Activated T-helper 1 cell treated with anti-CD3 and anti-CD28 coated beads, Interleukin-12 subunit alpha, Interleukin-12 subunit beta, Interleukin-2, Interleukin-4 antibody, amounts not matched to agents 30 ng/mL and 10 ng/mL and 1 ng/mL, durations not matched to agents 14 hours and 24 hours and 36 hours (primary cell): Measurements from ENCODE around the gene MAP3K7. TPM values are rescaled to one million over a fixed set of nuclear protein-coding genes. Genes with fewer than 3 reads are reported as not detected.

Source experiments
- DNase-seq: peaks from one replicate; pipeline ENCODE4 v3.0.0; 2021; ENCODE audit warnings: low spot score
- H3K27ac Mint-ChIP-seq: one replicate; pipeline ENCODE4 v1.8.0; 2021; ENCODE audit warnings: mild to moderate bottlenecking, mixed read lengths
- H3K27me3 Mint-ChIP-seq: one replicate; pipeline ENCODE4 v1.8.0; 2022; ENCODE audit warnings: mild to moderate bottlenecking, moderate library complexity, mixed read lengths; ENCODE audit not compliant: insufficient read depth
- H3K36me3 Mint-ChIP-seq: one replicate; pipeline ENCODE4 v1.8.0; 2021; ENCODE audit warnings: low read depth, mixed read lengths
- H3K4me1 Mint-ChIP-seq: one replicate; pipeline ENCODE4 v1.8.0; 2021; ENCODE audit warnings: low read depth, mixed read lengths
- H3K4me3 Mint-ChIP-seq: one replicate; pipeline ENCODE4 v1.8.0; 2021; ENCODE audit warnings: mild to moderate bottlenecking, moderate library complexity, mixed read lengths
- H3K9me3 Mint-ChIP-seq: one replicate; pipeline ENCODE4 v1.8.0; 2021; ENCODE audit warnings: mixed read lengths
- intact Hi-C: fragments of 100-400 bp; cut with micrococcal nuclease; formaldehyde crosslinking; loops from one replicate; pipeline ENCODE4 v1.15.1; 2024
- total RNA-seq: library from RNA; stranded (reverse); gene quantifications from 2 replicates; pipeline ENCODE4 v1.2.3, GENCODE V29; 2022

The MAP3K7 gene
- total RNA-seq, 1 donor from 2014 or later: 31.0 TPM

- H3K9me3 Mint-ChIP-seq: no peaks in the 10 kb centered on the region
- no peak for DNase-seq
- H3K27ac Mint-ChIP-seq: no peak overlapping the region
- no peaks in the 10 kb centered on the region for H3K36me3 Mint-ChIP-seq
- peaks cover 9% of the 10 kb centered on the region for H3K4me1 Mint-ChIP-seq
- H3K27me3 Mint-ChIP-seq: peaks cover 4% of the 10 kb centered on the region
- intact Hi-C loops: no loop called here
- no peak overlapping the region for H3K4me3 Mint-ChIP-seq
These were observed 83.9 kb downstream of the MAP3K7 start for GRCh38 chr6:90502866-90503407.

- intact Hi-C loops: no loop called here
- peaks cover 4% of the 10 kb centered on the region for H3K27me3 Mint-ChIP-seq
- DNase-seq: no peak
These were observed 84.5 kb downstream of the MAP3K7 start for GRCh38 chr6:90502381-90502780.

GRCh38 chr6:90500458-90500857 is 86.4 kb downstream of the MAP3K7 start:
- Mint-ChIP-seq H3K4me3 (no peak overlapping the region), H3K36me3 (no peaks in the 10 kb centered on the region), H3K4me1 (peaks cover 9% of the 10 kb centered on the region), H3K9me3 (no peaks in the 10 kb centered on the region), H3K27ac (no peak overlapping the region), H3K27me3 (peaks cover 4% of the 10 kb centered on the region)
- intact Hi-C loops: no loop called here
- no peak for DNase-seq

More at GRCh38 chr6:90502381-90502780, 84.5 kb downstream of the MAP3K7 start:
- Mint-ChIP-seq H3K4me3 (no peak overlapping the region), H3K9me3 (no peaks in the 10 kb centered on the region), H3K27ac (no peak overlapping the region), H3K36me3 (no peaks in the 10 kb centered on the region), H3K4me1 (peaks cover 9% of the 10 kb centered on the region)

- Mint-ChIP-seq H3K4me3 (no peak overlapping the region), H3K4me1 (peaks cover 8% of the 10 kb centered on the region), H3K27me3 (peaks cover 9% of the 10 kb centered on the region), H3K36me3 (no peaks in the 10 kb centered on the region), H3K9me3 (no peaks in the 10 kb centered on the region), H3K27ac (peak overlapping the region; percentile 7)
- no peak for DNase-seq
- intact Hi-C loops: loop anchor here (5.0 kb wide), 1 partner anchor 80 kb away; no protein-coding TSS in a partner anchor
These were observed 89.5 kb downstream of the MAP3K7 start for GRCh38 chr6:90497411-90497810.

GRCh38 chr6:90496258-90497016 is 90.4 kb downstream of the MAP3K7 start:
- H3K4me1 Mint-ChIP-seq: peaks cover 8% of the 10 kb centered on the region
- H3K27me3 Mint-ChIP-seq: peaks cover 12% of the 10 kb centered on the region
- no peak overlapping the region for H3K27ac Mint-ChIP-seq
- no peaks in the 10 kb centered on the region for H3K36me3 Mint-ChIP-seq
- no peak overlapping the region for H3K4me3 Mint-ChIP-seq
- intact Hi-C loops: loop anchor here (5.0 kb wide), 1 partner anchor 81 kb away; no protein-coding TSS in a partner anchor
- H3K9me3 Mint-ChIP-seq: no peaks in the 10 kb centered on the region
- no peak for DNase-seq

GRCh38 chr6:90495216-90495817 is 91.6 kb downstream of the MAP3K7 start:
- peaks cover 12% of the 10 kb centered on the region for H3K27me3 Mint-ChIP-seq
- H3K36me3 Mint-ChIP-seq: no peaks in the 10 kb centered on the region
- H3K27ac Mint-ChIP-seq: no peak overlapping the region
- intact Hi-C loops: loop anchor here (5.0 kb wide), 1 partner anchor 82 kb away; no protein-coding TSS in a partner anchor
- no peak overlapping the region for H3K4me3 Mint-ChIP-seq
- H3K4me1 Mint-ChIP-seq: peaks cover 8% of the 10 kb centered on the region
- no peaks in the 10 kb centered on the region for H3K9me3 Mint-ChIP-seq
- DNase-seq: no peak

GRCh38 chr6:90494067-90494780 is 92.6 kb downstream of the MAP3K7 start:
- H3K27me3 Mint-ChIP-seq: peaks cover 14% of the 10 kb centered on the region
- H3K27ac Mint-ChIP-seq: no peak overlapping the region
- H3K4me3 Mint-ChIP-seq: no peak overlapping the region
- H3K36me3 Mint-ChIP-seq: no peaks in the 10 kb centered on the region
- H3K4me1 Mint-ChIP-seq: peaks cover 8% of the 10 kb centered on the region
- intact Hi-C loops: no loop called here
- no peak for DNase-seq
- H3K9me3 Mint-ChIP-seq: no peaks in the 10 kb centered on the region

GRCh38 chr6:90493332-90493731 is 93.5 kb downstream of the MAP3K7 start:
- Mint-ChIP-seq H3K36me3 (no peaks in the 10 kb centered on the region), H3K27me3 (peaks cover 14% of the 10 kb centered on the region), H3K4me3 (no peak overlapping the region), H3K27ac (no peak overlapping the region), H3K9me3 (no peaks in the 10 kb centered on the region), H3K4me1 (peaks cover 8% of the 10 kb centered on the region)
- no peak for DNase-seq
- intact Hi-C loops: no loop called here

- Mint-ChIP-seq H3K4me3 (no peak overlapping the region), H3K27ac (no peak overlapping the region), H3K4me1 (peaks cover 10% of the 10 kb centered on the region), H3K9me3 (no peaks in the 10 kb centered on the region), H3K27me3 (peaks cover 14% of the 10 kb centered on the region), H3K36me3 (no peaks in the 10 kb centered on the region)
- DNase-seq: no peak
- intact Hi-C loops: no loop called here
These were observed 94.1 kb downstream of the MAP3K7 start for GRCh38 chr6:90492798-90493197.

- DNase-seq: no peak
- intact Hi-C loops: no loop called here
- no peak overlapping the region for H3K4me3 Mint-ChIP-seq
- H3K27me3 Mint-ChIP-seq: peaks cover 14% of the 10 kb centered on the region
- H3K36me3 Mint-ChIP-seq: no peaks in the 10 kb centered on the region
- H3K9me3 Mint-ChIP-seq: no peaks in the 10 kb centered on the region
- H3K4me1 Mint-ChIP-seq: peaks cover 14% of the 10 kb centered on the region
- no peak overlapping the region for H3K27ac Mint-ChIP-seq
These were observed 94.5 kb downstream of the MAP3K7 start for GRCh38 chr6:90492369-90492768.

- peaks cover 14% of the 10 kb centered on the region for H3K9me3 Mint-ChIP-seq
- H3K27me3 Mint-ChIP-seq: peaks cover 13% of the 10 kb centered on the region
- H3K36me3 Mint-ChIP-seq: peaks cover 2% of the 10 kb centered on the region
- H3K4me1 Mint-ChIP-seq: peaks cover 25% of the 10 kb centered on the region
- H3K4me3 Mint-ChIP-seq: no peak overlapping the region
- no peak for DNase-seq
- no peak overlapping the region for H3K27ac Mint-ChIP-seq
- intact Hi-C loops: no loop called here
These were observed 96.7 kb downstream of the MAP3K7 start for GRCh38 chr6:90490030-90490716.

GRCh38 chr6:90488816-90489215 is 98.1 kb downstream of the MAP3K7 start:
- intact Hi-C loops: no loop called here
- Mint-ChIP-seq H3K4me3 (no peak overlapping the region), H3K9me3 (peaks cover 14% of the 10 kb centered on the region), H3K27ac (no peak overlapping the region), H3K4me1 (peaks cover 25% of the 10 kb centered on the region), H3K27me3 (peaks cover 6% of the 10 kb centered on the region), H3K36me3 (peaks cover 2% of the 10 kb centered on the region)
- no peak for DNase-seq
